Measurements from ENCODE around the gene MPL.

Gene MPL

GRCh38 chr1:43357251-43357650 lies 19.6 kb downstream of the MPL start:
- H3K27ac ChIP-seq (ENCODE audit: low read depth, low read length): no peak overlapping the region
- no peaks in the 10 kb centered on the region for H4K20me1 ChIP-seq (ENCODE audit: low read depth, low read length)
- peaks cover 13% of the 10 kb centered on the region; the same call in 1 of the 2 replicates for H3F3A ChIP-seq (ENCODE audit: insufficient read depth)
- no peaks in the 10 kb centered on the region for H3K27me3 ChIP-seq (ENCODE audit: low read length)
- H2AFZ ChIP-seq (ENCODE audit: low read depth, low read length, severe bottlenecking): no peak overlapping the region
- no peak overlapping the region for H3K9ac ChIP-seq (ENCODE audit: low read length)
- H3K4me2 ChIP-seq (ENCODE audit: low read depth, low read length, poor library complexity, severe bottlenecking): no peak overlapping the region
- H3K36me3 ChIP-seq (ENCODE audit: low read length): peaks cover 8% of the 10 kb centered on the region; the same call in 1 of the 2 replicates
- peaks cover 19% of the 10 kb centered on the region for H3K79me2 ChIP-seq (ENCODE audit: insufficient read depth, low read length)
- TF ChIP-seq EZH2phosphoT487 (conservative IDR thresholded peaks at IDR 0.05; ENCODE audit: low read length) (no peak), CTCF (IDR thresholded peaks at IDR 0.05; ENCODE audit: insufficient read depth, low read length, poor library complexity, severe bottlenecking) (no peak)
- no peaks in the 10 kb centered on the region for H3K9me3 ChIP-seq (ENCODE audit: insufficient read depth, low read length)
- H3K9me2 ChIP-seq (replicated peaks; ENCODE audit: insufficient read depth, low read length): no peaks in the 10 kb centered on the region
- H3K4me3 ChIP-seq (ENCODE audit: insufficient read depth, low read length, poor library complexity, severe bottlenecking): no peak overlapping the region

GRCh38 chr1:43358121-43358745 lies 20.6 kb downstream of the MPL start:
- H2AFZ ChIP-seq (ENCODE audit: low read depth, low read length, severe bottlenecking): peak overlapping the region; percentile 92
- H3K9me2 ChIP-seq (replicated peaks; ENCODE audit: insufficient read depth, low read length): no peaks in the 10 kb centered on the region
- peak overlapping the region; percentile 95 for H3K4me2 ChIP-seq (ENCODE audit: low read depth, low read length, poor library complexity, severe bottlenecking)
- peak overlapping the region; percentile 63 for H3K27ac ChIP-seq (ENCODE audit: low read depth, low read length)
- TF ChIP-seq CTCF (IDR thresholded peaks at IDR 0.05; ENCODE audit: insufficient read depth, low read length, poor library complexity, severe bottlenecking) (no peak), EZH2phosphoT487 (conservative IDR thresholded peaks at IDR 0.05; ENCODE audit: low read length) (no peak)
- H3K4me3 ChIP-seq (ENCODE audit: insufficient read depth, low read length, poor library complexity, severe bottlenecking): peak overlapping the region; percentile 95
- peaks cover 8% of the 10 kb centered on the region; the same call in 1 of the 2 replicates for H3K36me3 ChIP-seq (ENCODE audit: low read length)
- H4K20me1 ChIP-seq (ENCODE audit: low read depth, low read length): no peaks in the 10 kb centered on the region
- H3F3A ChIP-seq (ENCODE audit: insufficient read depth): peaks cover 22% of the 10 kb centered on the region
- H3K27me3 ChIP-seq (ENCODE audit: low read length): no peaks in the 10 kb centered on the region
- peaks cover 19% of the 10 kb centered on the region for H3K79me2 ChIP-seq (ENCODE audit: insufficient read depth, low read length)
- no peaks in the 10 kb centered on the region for H3K9me3 ChIP-seq (ENCODE audit: insufficient read depth, low read length)
- peak overlapping the region; percentile 95 for H3K9ac ChIP-seq (ENCODE audit: low read length)

GRCh38 chr1:43358746-43359693 lies 21.4 kb downstream of the MPL start, which contains the start of gene CDC20:
CDC20 (plus strand) TSS chr1:43358981; CDS start chr1:43359216, 235 bp downstream.
- Histone ChIP-seq H3K9ac (ENCODE audit: low read length) (peak within 1 kb of the TSS; percentile 95), H4K20me1 (ENCODE audit: low read depth, low read length) (no peaks in the 10 kb centered on the region), H3K27ac (ENCODE audit: low read depth, low read length) (peak within 1 kb of the TSS; percentile 68), H2AFZ (ENCODE audit: low read depth, low read length, severe bottlenecking) (peak within 1 kb of the TSS; percentile 92), H3F3A (ENCODE audit: insufficient read depth) (peaks cover 27% of the 10 kb centered on the region), H3K36me3 (ENCODE audit: low read length) (peaks cover 8% of the 10 kb centered on the region; the same call in 1 of the 2 replicates), H3K27me3 (ENCODE audit: low read length) (no peaks in the 10 kb centered on the region), H3K4me3 (ENCODE audit: insufficient read depth, low read length, poor library complexity, severe bottlenecking) (peak within 1 kb of the TSS; percentile 95), H3K9me3 (ENCODE audit: insufficient read depth, low read length) (no peaks in the 10 kb centered on the region), H3K9me2 (replicated peaks; ENCODE audit: insufficient read depth, low read length) (no peaks in the 10 kb centered on the region), H3K4me2 (ENCODE audit: low read depth, low read length, poor library complexity, severe bottlenecking) (peak within 1 kb of the TSS; percentile 95), H3K79me2 (ENCODE audit: insufficient read depth, low read length) (peaks cover 19% of the 10 kb centered on the region)
- TF ChIP-seq EZH2phosphoT487 (conservative IDR thresholded peaks at IDR 0.05; ENCODE audit: low read length) (no peak), CTCF (IDR thresholded peaks at IDR 0.05; ENCODE audit: insufficient read depth, low read length, poor library complexity, severe bottlenecking) (no peak)

All from SU-DHL-6 (cell line).